Right atrium auricular region (tissue), 2 donors: ENCODE measurements around the gene DNAJA3. TPM values are rescaled to one million over a fixed set of nuclear protein-coding genes. Genes with fewer than 3 reads are reported as not detected.

ENCODE experiments used
- DNase-seq: peaks from one replicate; pipeline ENCODE4 v3.0.0-alpha.2; 2019; ENCODE audit warnings: low spot score
- H3K27ac ChIP-seq, 2 donors: fragments of 200-600 bp; sonication (generic); 1 replicate in 1 of 2; 2 replicates in 1 of 2; pipeline ENCODE4 v1.5.1; 2016 to 2019
- H3K27me3 ChIP-seq, 2 donors: fragments of 200-600 bp; sonication (generic); one replicate each; pipeline versions ENCODE4 v1.5.1 to v1.6.0; 2017 to 2019
- H3K36me3 ChIP-seq: fragments of 200-600 bp; sonication (generic); one replicate; pipeline ENCODE4 v1.5.1; 2016
- H3K4me1 ChIP-seq, 2 donors: fragments of 200-600 bp; sonication (generic); one replicate each; pipeline versions ENCODE4 v1.5.1 to v1.6.0; 2017 to 2019
- H3K4me3 ChIP-seq, 2 donors: fragments of 200-600 bp; sonication (generic); 1 replicate in 1 of 2; 2 replicates in 1 of 2; pipeline ENCODE4 v1.5.1; 2017 to 2019; ENCODE audit warnings: mild to moderate bottlenecking in 1 of 2, moderate library complexity in 1 of 2
- H3K9me3 ChIP-seq, 2 donors: fragments of 200-600 bp; sonication (generic); one replicate each; pipeline ENCODE4 v1.5.1; 2019
- total RNA-seq, 2 donors: library from RNA; depleted of rRNA; stranded (reverse); fragments of >200 nt; gene quantifications; one replicate each; pipeline ENCODE4 v1.1.0, GENCODE V29; 2016
- TF ChIP-seq, protein P1 (sequence below), 2 donors: fragments of 200-600 bp; sonication (generic); IDR thresholded peaks; one replicate each; pipeline ENCODE4 v1.5.1; 2019; ENCODE audit warnings: antibody characterized with exemption in 2 of 2

The DNAJA3 gene
- total RNA-seq, 2 donors from 2014 or later = 47.6 to 50.5 TPM

DNA sequence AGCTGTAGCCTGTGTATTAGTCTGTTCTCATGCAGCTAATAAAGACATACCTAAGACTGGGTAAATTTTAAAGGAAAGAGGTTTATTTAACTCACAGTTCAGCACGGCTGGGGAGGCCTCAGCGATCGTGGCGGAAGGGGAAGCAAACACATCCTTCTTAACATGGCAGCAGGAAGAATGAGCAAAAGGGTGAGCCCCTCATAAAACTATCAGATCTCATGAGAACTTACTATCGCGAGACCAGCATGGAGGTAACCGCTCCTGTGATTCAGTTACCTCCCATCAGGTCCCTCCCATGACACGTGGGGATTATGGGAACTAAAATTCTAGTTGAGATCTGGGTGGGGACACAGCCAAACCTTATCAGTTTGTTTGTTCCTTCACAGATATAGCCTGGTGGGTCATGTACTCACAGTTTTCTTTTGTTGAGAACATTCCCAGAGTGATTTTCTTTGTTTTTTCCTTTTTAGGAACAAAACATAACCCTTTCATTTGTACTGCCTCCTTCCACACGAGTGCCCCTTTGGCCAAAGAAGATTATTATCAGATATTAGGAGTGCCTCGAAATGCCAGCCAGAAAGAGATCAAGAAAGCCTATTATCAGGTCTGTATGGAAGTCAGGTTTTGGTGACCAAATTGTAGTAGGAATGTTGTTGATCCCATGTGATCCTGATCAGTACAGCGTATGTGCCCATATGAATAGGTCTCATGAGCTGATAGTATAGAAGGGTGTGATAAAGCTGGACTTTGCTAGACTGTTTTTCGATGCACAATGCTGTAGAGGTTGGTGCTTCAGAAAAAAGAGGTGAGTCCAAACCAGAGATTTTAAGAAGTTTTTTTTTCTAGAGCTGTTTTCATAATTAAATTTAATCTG is 8.5 kb downstream of the DNAJA3 start:
- H3K4me1 ChIP-seq = no peaks in the 10 kb centered on the region
- peaks cover 59% of the 10 kb centered on the region for H3K36me3 ChIP-seq
- DNase-seq = no peak
- H3K9me3 ChIP-seq = no peaks in the 10 kb centered on the region
- no peak overlapping the region for H3K27ac ChIP-seq
- H3K27me3 ChIP-seq = no peaks in the 10 kb centered on the region
- H3K4me3 ChIP-seq = no peak overlapping the region
- TF ChIP-seq, protein P1, sequence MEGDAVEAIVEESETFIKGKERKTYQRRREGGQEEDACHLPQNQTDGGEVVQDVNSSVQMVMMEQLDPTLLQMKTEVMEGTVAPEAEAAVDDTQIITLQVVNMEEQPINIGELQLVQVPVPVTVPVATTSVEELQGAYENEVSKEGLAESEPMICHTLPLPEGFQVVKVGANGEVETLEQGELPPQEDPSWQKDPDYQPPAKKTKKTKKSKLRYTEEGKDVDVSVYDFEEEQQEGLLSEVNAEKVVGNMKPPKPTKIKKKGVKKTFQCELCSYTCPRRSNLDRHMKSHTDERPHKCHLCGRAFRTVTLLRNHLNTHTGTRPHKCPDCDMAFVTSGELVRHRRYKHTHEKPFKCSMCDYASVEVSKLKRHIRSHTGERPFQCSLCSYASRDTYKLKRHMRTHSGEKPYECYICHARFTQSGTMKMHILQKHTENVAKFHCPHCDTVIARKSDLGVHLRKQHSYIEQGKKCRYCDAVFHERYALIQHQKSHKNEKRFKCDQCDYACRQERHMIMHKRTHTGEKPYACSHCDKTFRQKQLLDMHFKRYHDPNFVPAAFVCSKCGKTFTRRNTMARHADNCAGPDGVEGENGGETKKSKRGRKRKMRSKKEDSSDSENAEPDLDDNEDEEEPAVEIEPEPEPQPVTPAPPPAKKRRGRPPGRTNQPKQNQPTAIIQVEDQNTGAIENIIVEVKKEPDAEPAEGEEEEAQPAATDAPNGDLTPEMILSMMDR (IDR thresholded peaks at IDR 0.05) = no peak

DNA sequence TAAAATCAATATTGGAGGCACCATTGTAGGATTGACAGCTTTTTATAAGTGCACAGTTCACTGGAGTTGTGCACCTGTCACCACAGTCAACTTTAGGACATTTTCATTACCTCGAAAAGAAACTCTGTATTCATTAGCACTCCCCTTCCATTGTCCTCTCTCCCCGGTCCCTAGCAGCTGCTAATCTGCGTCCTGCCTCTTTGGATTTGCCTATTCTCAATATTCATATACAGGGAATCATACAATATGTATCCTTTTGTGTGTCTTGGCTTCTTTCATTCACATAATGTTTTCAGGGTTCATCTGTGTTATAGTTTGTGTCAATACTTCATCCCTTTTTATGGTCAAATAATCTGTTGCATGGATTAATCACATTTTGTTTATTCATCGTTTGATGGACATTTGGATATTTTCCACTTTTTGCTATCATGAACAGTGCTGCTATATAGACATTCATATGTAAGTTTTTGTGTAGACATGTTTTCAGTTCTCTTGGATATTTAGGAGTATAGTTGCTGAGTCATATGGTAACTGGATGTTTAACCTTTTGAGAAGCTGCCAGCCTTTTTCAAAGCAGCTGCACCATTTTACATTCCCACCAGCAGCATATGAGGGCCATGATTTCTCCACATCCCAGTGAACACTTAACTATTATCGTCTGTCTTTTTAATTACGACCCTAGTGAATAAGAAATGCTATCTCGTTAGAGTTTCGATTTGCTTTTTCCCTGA is 9.8 kb downstream of the DNAJA3 start:
- H3K27ac ChIP-seq = no peak overlapping the region
- TF ChIP-seq, protein P1 (IDR thresholded peaks at IDR 0.05) = no peak
- H3K27me3 ChIP-seq = no peaks in the 10 kb centered on the region
- no peaks in the 10 kb centered on the region for H3K9me3 ChIP-seq
- peaks cover 72% of the 10 kb centered on the region for H3K36me3 ChIP-seq
- no peak overlapping the region for H3K4me3 ChIP-seq
- H3K4me1 ChIP-seq = no peaks in the 10 kb centered on the region
- no peak for DNase-seq

DNA sequence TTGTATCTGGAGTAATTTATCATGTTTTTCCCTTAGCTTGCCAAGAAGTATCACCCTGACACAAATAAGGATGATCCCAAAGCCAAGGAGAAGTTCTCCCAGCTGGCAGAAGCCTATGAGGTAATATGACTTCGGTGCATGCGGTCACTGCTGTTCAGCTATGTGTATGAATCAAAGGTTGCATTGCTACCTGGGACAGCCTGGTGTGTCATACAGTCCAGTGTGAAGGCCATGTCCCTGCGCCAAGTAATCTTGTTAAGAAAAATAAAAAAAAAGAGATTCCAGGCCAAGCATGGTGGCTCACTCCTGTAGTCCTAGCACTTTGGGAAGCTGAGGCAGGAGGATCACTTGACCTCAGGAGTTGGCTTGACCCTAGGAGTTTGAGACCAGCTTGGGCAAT is 11.7 kb downstream of the DNAJA3 start:
- no peak for DNase-seq
- H3K27ac ChIP-seq = no peak overlapping the region
- no peak overlapping the region for H3K4me3 ChIP-seq
- no peaks in the 10 kb centered on the region for H3K4me1 ChIP-seq
- H3K36me3 ChIP-seq = peaks cover 80% of the 10 kb centered on the region
- H3K27me3 ChIP-seq = no peaks in the 10 kb centered on the region
- TF ChIP-seq, protein P1 (IDR thresholded peaks at IDR 0.05) = no peak
- H3K9me3 ChIP-seq = no peaks in the 10 kb centered on the region

DNA sequence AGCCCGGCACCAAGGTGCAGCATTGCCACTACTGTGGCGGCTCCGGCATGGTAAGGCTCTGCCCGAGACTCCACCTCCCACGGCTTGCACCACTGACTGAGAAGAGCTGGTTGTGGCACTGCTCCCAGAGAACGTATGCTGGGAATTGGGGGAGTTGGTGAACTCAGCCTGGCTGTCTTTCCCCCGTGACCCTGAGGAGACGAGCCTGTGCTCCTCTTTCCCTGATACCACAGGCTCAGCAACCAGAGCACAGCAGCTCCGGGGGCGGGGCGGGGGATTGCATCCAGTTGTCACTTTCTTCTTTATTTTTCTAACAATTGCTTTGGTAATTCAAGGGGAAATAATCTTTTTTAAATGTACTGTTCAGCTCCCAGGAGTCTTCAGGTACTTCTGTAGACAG is 16.7 kb downstream of the DNAJA3 start:
- H3K4me3 ChIP-seq = no peak overlapping the region
- H3K9me3 ChIP-seq = no peaks in the 10 kb centered on the region
- peaks cover 100% of the 10 kb centered on the region for H3K36me3 ChIP-seq
- H3K27ac ChIP-seq = no peak overlapping the region
- H3K27me3 ChIP-seq = no peaks in the 10 kb centered on the region
- H3K4me1 ChIP-seq = no peaks in the 10 kb centered on the region
- no peak for DNase-seq
- TF ChIP-seq, protein P1 (IDR thresholded peaks at IDR 0.05) = no peak

DNA sequence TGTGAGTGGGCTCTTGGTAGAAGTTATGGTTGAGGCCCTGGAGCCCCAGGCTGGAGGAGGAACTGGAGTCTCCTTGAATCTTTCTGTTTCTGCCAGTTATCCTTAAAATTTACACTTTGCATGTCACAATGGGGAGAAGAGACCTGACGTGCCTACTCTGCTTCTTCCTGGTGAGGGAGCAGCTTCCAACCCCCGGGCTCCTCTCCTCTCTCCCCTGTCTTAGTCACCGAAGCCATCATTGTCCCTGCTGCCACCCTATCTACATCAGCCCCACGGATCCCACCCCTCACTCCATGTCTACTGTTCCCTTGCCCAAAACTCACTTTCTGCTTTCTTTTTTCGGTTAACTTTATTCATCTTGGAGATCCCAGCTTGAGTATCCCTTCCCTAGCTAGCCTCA is 17.6 kb downstream of the DNAJA3 start:
- no peak for DNase-seq
- no peaks in the 10 kb centered on the region for H3K9me3 ChIP-seq
- H3K27me3 ChIP-seq = no peaks in the 10 kb centered on the region
- H3K27ac ChIP-seq = no peak overlapping the region
- H3K36me3 ChIP-seq = peaks cover 100% of the 10 kb centered on the region
- no peaks in the 10 kb centered on the region for H3K4me1 ChIP-seq
- no peak overlapping the region for H3K4me3 ChIP-seq
- TF ChIP-seq, protein P1 (IDR thresholded peaks at IDR 0.05) = no peak
